GM19035 (cell line): ENCODE measurements around the gene VWC2L.

Experiments
- ATAC-seq: cut with Tn5 transposase; IDR thresholded peaks from one replicate; pipeline ENCODE4 v1.9.1; 2021; ENCODE audit not compliant: unreplicated experiment

Gene VWC2L

DNA sequence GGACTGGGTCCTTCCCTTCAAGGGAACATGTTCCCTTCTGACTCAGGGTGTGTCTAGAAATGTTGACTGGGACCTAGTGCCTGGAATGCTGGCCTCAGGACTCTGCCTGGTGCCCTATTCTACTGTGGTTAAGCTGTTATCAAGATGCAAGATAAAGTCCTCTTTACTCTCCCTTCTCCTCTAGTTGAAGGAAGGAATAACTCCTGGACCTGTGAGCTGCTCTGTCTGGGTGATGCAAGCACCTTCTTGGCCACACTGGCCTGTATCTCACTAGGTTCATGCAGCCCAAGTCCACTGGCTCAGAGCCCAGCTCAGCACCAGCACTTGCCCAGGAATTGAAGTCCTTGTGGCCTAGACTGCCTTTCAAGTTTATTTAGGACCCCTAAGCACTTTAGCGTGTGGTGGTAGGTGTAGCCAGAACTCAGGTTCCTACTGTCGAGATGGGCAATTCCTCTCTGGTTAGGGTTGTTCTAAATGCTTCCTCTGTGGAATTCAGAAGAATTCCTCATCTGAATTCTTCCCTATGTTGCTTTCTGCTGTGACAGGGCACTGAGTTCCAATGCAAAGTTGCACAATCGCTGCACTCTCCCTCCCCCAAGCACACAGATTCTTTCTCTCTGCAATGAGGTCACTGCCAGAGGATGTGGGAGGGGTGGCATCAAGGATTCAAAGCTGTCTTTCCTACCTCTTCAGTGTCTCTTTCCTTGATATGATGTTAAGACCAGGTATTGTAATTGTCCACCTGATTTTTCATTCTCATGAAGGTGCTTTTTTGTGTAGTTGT, 54.7 kb downstream of the VWC2L start:
- no peak for ATAC-seq

DNA sequence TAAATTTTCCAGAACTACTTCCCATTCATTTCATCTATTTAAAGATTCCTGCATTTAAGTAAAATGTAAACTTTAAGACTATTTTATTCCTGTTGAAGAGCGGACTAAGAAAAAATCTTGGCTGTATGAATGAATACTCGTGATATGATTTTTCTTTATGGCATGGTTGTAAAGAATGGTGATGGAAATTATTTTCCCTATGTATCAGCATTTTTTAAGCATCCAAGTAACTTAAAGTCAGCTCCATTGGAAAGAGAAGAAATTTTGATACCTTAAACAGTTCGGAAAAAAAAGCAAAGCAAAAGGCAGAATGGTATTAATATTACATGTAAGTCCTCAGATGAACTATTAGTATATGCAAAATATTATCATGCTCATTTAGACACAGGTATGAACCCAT, 58.9 kb downstream of the VWC2L start:
- ATAC-seq = no peak

DNA sequence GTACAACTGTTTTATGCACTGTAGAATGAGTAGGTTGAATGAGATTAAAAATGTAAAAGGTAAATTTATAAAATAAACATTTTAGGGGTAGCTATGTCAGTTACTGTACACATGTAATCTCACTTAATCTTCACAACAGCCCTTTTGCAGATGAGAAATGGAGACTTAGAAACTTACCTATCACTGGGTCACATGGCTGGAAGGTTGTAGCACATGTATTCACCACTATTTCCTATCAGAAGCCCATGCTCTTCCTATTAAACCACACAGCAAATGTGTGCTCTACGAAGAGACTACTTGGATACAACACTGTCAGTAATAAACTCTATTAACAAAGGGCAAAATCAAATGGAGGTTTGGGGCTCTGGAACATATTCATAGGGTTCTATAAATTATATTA, 60.5 kb downstream of the VWC2L start:
- ATAC-seq = no peak

DNA sequence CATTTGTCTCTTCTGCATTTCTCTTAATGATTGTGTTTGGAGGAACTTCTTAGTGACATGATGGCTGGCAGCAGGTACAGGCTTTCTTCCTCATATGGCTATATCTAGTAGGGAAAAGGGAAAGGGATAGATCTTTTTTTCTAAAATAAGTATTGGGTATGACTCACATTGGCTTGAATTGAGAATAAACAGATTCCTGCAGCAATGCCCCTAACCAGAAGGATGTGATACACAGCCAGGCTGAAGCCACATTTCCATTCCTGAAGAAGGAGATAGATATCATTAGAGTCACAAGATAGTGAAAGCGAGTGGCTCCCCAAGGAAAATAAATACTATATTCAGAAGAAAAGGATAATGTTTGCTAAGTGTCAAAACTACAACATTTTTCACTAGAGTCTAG, 61.1 kb downstream of the VWC2L start:
- no peak for ATAC-seq

DNA sequence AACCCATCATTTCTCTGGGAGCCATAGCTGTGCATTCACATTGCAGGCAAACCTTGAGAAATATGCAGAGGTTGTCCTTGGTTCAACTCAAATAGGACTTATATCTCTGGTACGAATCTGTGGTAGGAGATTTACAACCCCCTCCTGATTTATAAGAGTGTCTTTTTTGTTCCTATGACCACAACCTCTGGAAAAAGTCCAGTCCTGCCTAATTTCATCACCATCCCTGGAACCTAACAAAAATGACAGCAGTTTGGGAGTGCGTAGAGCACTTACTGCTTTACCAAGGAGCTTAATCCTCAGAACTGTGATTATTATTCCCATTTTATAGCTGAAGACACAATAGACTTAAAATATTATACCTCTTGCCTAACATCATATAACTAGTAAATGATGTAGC, 66.5 kb downstream of the VWC2L start:
- ATAC-seq = no peak

DNA sequence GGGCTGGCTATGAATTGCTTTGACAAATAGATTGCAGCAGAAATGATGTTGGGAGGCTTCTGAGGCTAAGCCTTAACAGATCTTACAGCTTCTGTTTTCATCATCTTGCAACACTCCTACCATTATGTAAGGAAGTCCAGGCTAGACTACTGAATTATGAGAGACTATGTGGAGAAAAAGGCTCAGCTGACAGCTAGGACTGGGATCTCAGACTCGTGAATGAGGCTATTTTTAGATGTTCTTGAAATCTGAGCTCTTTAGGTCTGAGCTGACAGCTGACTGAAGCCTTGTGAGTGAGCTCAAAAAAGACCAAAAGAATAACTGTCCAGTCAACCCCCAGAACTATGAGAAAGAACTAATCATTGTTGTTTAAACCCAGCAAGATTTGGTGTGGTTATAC, 70.3 kb downstream of the VWC2L start:
- ATAC-seq = no peak

DNA sequence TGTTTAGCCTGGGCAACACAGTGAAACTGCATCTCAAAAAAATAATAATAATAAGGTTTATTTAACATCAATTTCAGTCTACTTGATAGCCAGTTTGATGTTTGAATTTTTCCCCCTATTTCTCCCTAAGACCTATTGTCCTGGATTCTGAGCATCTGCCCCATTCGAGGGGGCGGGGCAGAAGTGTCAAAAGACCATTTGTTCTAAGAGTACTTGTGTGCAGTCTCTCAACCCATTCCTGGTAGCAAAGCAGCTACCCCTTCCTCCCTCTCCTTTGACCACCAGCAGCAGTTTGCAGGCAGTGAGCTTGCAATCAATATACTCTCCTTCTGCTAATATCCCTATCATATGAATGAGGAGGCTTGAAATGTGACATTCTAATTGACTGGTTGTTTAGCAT, 71.9 kb downstream of the VWC2L start:
- no peak for ATAC-seq

DNA sequence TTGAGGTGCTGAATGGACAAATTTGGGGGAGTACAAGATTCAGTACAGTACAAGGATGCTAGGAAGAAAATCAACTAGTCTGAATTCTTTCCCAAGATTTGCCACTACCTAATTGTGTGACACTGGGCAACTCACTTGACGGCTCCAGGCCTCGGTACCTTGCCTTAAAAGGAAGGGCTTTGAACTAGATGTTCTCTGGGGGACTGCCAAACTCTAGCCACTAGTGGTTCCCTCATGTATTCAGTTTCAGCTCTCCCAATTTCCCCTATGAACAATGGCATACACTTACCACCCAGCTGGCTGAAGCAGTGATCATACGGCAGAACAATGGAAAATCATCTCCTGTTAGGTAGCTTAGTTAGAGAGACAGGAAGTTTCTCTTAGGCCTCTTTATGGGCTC, 73.4 kb downstream of the VWC2L start:
- ATAC-seq = no peak

DNA sequence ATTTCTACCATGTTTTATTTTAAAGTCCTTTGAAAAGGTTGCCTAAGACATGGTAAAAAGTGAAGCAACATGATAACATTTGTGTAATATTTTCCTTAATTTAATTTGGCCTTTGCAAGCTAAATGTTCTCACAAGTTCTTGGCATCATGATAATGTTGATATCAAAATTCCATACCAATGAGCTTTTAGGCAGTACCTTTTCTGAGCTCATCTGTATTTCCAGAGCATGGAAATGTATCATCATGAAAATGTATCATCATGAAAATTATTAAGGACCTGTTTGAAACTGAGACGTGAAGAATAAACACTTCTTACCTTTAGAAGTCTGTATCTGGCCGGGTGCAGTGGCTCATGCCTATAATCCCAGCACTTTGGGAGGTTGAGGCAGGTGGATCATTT, 73.8 kb downstream of the VWC2L start:
- ATAC-seq = no peak

DNA sequence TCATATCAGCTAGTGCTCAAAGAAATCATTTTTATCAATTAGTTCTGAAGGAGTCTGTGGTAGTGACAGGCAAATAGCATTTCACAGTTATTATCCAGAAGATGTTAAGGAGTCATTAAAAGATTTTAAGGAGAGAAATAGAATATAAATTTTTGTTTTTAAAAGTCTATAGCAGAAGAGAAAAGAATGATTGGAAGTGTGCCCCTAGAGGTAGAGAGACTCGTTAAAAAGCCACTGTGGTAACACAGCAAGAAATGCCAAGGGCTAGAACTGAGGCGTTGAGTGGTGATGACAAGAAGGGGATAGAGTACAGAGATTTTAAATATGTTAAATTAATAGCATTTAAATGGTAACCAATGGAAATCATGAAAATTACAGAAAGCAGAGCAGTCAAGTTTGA, 78.3 kb downstream of the VWC2L start:
- no peak for ATAC-seq

DNA sequence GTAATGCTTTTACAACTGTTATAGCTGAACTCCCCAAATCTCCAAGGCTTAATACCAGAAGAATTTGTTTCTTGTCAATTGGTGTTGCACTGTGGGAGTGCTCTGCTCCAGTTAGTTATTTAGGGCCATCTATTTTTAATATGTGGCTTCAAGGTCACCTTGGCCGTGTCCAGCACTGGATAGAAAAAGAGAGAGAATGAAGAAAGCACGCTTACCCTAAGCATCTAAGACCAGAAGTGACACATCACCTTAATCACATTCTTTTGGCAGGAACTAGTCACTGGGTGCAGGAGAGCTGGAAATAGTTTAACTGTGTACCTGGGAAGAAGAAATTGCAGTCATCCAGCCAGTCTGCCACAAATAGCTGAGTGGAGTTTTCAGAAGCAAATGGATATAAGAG, 78.8 kb downstream of the VWC2L start:
- no peak for ATAC-seq

DNA sequence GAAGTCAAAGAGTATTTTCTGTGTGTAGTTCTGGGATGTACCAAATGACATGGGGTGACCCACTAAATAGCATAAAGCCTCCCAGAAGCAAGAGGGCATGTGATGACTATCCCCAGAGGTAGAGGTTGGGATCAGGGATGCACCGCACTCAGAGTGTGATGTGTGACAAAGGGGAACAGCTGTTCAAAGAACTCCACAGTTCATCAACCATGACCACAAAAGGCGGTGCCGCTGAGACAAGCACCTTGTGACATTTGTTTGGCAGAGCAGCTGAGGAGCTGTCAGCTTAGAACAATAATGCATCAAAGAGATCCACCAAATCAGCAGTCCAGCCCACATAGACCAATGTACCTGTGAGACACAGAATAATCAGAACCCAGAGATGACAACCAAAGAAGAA, 81.3 kb downstream of the VWC2L start:
- no peak for ATAC-seq

DNA sequence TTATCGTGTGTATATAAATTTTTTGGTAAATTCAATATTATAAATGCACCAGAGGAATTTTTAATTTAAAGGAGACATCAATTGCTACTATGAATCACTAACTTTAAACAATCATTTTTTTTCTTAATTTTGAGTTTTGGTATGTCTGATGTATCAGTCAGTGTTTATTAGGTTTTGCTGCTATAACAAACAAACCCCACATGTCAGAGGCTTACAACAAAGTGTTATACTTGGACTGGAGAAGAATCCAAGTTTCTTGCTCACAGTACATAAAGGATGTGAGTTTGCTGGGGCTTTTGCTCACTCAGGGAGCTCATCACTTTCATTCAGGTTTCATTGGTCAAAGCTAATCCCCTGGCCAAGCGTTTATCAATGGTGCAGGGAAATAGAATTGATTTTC, 81.8 kb downstream of the VWC2L start:
- ATAC-seq = no peak

DNA sequence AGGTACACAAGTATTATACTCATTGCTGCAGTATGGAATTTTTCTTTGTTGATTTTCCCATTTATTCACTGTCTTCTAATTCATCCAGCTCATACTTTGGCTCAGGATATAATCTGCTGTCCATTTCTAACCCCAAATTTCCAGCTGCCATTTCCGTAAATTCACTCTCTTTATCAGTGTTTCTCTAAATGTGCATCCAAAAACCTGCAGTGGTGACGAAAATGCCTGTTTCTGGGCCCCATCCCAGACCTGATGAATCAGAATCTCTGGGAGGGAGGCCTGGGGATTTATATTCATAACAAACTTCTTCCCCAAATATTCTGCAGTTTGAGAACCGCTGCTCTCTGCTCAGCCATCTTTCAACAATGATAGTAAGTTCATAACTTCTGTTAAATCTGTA, 86.6 kb downstream of the VWC2L start:
- no peak for ATAC-seq

DNA sequence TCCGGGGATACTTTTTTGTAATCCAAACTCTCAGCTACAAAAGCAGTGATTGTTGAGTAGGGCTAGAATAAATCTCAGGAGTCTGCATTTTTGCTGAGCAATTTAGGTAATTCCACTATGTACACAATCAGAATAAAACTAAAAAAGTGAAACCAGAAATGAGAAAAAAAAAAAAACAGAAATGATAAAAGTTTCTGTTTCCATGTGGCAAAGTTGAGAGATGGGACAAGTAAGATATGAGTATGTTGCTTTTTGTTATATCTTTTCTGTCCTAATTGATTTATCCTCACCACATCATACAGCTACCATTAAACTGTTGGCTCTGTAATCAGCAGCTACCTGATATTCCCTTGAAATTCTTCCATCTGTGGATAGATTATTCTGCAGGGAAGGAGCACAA, 92.7 kb downstream of the VWC2L start:
- ATAC-seq = no peak

DNA sequence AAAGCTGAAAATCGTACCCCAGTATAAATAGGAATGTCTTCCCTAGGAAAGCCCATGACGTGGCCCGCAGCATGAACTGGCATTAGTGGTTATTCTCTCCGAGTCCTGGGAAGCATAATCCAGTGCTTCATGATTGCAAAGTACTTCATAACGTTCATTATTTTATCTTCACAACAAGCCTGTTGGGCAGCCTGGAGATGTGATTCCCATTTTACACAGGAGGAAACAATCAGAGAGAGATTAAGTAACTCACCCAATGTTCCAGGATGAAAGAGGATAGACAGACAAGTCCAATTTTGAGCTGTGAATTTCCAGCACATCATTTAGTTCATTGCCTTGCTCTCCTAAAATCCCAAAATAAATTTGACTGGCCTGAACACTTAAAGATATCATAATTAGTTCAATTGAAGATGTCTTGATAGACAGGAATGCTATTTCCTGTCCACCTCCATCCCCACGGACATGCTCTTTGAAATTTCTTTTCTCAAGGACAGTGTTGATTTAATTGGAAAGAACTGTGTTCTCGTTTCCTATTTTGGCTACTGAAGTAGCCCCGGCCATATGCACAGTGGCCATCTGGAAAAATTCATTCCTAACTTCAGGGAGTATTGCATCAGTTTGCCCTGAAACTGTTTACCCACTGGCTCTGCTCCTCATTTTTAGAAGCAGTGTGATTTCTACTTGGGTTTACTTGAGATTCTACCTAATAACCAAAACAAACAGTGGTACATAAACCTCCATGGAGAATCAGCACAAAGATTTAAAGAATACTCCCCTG, 93.9 kb downstream of the VWC2L start:
- ATAC-seq = no peak

DNA sequence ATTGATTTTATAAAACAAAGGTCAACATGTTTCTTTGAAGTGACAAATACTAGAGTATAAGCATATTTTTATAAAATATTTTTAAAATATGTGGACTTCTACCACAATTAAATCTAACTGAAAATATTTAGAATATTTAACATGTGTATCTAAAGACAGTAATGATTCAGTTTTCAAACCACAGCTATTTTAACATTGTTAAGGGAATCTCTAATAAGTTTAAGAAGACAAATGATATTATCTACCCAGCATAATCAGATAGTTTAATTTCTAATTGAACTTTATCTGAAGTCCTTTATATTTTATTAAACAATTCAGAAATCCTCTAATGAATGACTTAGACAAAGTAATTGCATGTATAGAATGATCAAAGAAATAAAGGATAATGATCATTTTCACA, 96.2 kb downstream of the VWC2L start:
- no peak for ATAC-seq

DNA sequence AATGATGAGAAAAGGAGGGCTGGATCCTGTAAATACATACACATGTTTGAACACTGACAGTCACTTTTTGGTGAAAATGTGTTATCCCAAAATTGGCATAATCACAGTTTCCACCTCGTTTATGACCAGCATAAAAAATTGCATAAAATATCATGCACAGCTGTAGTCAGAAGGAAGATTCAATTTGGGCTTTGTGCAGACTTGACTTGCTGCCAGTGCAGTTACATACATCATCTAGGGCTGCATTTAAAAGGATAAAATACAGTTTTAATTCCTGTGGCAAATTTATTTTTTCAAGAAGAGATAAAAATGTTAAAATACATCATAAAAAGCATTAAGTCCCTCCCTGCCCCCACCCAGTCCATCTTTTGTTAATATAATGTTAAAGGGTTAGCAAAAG, 103.8 kb downstream of the VWC2L start:
- ATAC-seq = no peak

DNA sequence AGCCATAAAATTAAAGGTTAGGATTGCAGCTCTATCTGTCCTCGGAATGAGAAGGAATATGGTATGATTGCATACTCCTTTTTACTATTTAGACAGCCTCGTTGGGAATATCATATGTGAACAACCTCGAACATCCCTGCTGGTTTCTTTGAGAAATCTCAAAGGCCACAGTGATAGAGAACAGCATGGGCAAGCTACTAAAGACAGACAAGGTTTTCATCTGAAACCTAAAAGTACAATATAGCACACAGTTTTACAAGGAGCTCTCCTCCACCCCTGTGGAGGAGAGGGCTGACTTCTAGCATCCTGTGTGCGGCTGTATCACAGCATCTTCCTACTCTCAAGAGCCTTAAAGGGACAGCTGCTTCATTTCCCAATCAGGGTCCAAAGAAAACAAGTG, 104.3 kb downstream of the VWC2L start:
- no peak for ATAC-seq

DNA sequence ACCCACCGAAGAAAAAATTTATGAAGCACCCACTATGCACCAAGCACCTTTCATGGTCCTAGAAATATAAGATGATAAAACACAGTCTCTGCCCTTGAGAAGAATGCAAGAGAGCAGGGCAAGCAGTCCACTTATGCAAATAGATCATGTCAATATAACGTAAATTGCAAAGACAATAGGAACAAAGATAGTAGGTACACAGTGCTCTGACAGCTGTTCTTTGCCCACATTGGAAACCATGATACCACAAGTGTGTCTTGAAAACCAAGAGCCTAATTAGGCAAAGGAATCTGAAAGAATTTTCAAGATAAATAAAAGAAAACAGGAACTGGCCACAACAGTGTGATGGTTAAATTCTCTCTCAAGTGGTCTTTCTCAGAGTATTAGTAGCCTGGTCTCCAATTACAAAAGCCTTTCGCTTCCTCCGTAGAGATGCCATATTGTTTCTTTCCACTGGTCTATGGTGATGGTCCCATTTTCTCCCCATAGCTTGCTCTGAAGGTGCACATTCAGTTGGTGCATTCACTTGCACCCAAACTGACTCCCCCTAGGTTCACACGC, 108.5 kb downstream of the VWC2L start:
- no peak for ATAC-seq

DNA sequence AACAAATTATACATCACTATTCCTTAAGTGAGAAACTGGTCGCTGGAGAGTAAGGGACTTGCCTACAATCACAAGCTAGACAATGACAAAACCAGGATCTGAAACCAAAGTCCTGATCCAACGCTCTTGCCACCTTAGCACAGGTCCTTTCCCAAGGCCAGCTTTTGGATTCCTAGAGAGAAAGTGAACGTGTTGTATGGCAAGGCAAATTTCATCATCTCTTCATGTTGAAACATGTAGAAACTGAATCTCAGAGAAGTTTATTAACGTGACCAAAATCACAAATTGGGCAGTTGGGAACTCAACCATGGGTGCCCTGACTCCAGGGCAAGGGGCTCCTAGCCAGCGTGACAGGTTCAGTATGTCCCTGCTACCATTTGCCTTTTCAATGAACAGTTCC, 118.2 kb downstream of the VWC2L start:
- no peak for ATAC-seq

DNA sequence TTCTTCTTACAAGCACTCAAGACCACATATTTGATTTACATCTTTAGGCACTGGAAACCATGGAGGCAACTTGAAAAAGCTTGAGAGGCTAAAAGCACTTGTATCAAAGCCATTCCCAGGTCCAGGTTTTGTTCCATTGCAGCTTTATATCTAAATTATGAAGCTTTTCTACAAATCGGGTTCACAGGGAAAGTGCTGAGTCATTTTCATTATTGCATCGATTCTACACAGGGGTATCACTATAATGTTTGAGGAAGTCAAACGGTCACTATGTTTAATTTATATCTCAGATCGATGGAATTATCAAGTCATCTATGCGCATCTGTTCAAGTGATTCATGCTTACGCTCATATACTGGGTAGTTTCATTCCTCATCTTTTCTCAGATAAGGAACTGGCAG, 118.7 kb downstream of the VWC2L start:
- ATAC-seq = no peak
